Brain microvascular endothelial cell (primary cell): ENCODE data around the gene SLC39A7.
A peak's percentile ranks its signal among the peaks of the same experiment; 100 is the strongest.

Experiments used
- DNase-seq: peaks from one replicate; pipeline ENCODE4 v3.0.0-alpha.2; 2020
- H3K27ac ChIP-seq: fragments of 250-450 bp; sonication (Bioruptor Pico); 2 replicates; pipeline ENCODE4 v1.5.1; 2020; ENCODE audit warnings: mild to moderate bottlenecking, moderate library complexity
- H3K27me3 ChIP-seq: fragments of 250-450 bp; sonication (Bioruptor Pico); replicated peaks from 2 replicates; pipeline ENCODE4 v1.5.1; 2020; ENCODE audit warnings: mild to moderate bottlenecking
- H3K36me3 ChIP-seq: fragments of 250-450 bp; sonication (Bioruptor Pico); replicated peaks from 2 replicates; pipeline ENCODE4 v1.5.1; 2020; ENCODE audit warnings: mild to moderate bottlenecking
- H3K4me3 ChIP-seq: 2 replicates; pipeline ENCODE4 v1.5.1; 2011; ENCODE audit warnings: low read depth, mild to moderate bottlenecking, control low read depth, low read length, moderate library complexity
- in situ Hi-C: cut with HindIII; loops from 2 replicates; pipeline ENCODE4 v1.10.0; 2017; ENCODE audit warnings: low sequenced_read_pairs, low pct_ligation_motif_present
- TF ChIP-seq, protein P1 (sequence below): IDR thresholded peaks from 2 replicates; pipeline ENCODE4 v1.5.1; 2011; ENCODE audit warnings: low read depth, mild to moderate bottlenecking, moderate library complexity, low read length, control low read depth, inconsistent platforms; ENCODE audit errors: missing control alignments

SLC39A7 gene

DNA sequence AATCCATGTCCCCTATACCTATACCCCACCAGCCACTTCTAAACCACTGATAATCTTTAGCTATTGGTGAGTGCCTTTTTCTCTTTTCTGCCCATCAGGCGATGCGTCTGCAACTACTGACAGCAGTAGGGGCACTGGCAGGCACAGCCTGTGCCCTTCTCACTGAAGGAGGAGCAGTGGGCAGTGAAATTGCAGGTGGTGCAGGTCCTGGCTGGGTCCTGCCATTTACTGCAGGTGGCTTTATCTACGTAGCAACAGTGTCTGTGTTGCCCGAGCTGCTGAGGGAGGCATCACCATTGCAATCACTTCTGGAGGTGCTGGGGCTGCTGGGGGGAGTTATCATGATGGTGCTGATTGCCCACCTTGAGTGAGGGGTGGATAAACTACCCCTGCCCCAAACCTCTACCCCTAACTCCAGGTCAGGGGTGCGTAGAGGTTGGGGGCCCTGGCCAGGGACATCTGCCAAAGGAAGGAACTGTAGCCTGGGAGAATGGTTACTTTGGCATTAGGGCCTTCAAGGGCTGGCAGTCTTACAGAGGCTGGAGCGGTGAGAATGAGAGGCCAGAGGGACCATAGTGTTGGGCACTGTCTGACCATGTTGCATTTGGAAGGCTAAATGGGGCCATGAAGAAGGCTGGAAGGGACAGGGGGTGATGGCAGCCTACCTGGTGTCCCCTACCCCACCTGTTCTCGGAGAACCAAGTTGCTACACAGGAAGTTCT is 2.9 kb downstream of the SLC39A7 start:
- no peaks in the 10 kb centered on the region for H3K27me3 ChIP-seq
- in situ Hi-C loops = no loop called here
- H3K36me3 ChIP-seq = peaks cover 29% of the 10 kb centered on the region
- DNase-seq = no peak
- H3K4me3 ChIP-seq = peak overlapping the region; percentile 15
- TF ChIP-seq, protein P1, sequence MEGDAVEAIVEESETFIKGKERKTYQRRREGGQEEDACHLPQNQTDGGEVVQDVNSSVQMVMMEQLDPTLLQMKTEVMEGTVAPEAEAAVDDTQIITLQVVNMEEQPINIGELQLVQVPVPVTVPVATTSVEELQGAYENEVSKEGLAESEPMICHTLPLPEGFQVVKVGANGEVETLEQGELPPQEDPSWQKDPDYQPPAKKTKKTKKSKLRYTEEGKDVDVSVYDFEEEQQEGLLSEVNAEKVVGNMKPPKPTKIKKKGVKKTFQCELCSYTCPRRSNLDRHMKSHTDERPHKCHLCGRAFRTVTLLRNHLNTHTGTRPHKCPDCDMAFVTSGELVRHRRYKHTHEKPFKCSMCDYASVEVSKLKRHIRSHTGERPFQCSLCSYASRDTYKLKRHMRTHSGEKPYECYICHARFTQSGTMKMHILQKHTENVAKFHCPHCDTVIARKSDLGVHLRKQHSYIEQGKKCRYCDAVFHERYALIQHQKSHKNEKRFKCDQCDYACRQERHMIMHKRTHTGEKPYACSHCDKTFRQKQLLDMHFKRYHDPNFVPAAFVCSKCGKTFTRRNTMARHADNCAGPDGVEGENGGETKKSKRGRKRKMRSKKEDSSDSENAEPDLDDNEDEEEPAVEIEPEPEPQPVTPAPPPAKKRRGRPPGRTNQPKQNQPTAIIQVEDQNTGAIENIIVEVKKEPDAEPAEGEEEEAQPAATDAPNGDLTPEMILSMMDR = no peak
- H3K27ac ChIP-seq = no peak overlapping the region

DNA sequence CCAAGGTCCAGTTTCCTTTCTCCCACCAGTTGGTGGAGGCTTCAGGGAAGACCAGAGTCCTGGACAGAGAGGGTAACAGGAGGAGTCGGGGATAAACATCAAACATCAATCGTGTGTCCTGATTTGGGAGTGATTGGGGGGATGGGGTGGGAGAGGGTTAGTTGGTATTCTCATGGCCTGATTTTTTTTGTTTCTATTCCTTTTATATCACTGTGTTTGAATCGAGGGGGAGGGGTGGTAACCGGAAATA is 3.4 kb downstream of the SLC39A7 start:
- DNase-seq = no peak
- no peak overlapping the region for H3K27ac ChIP-seq

DNA sequence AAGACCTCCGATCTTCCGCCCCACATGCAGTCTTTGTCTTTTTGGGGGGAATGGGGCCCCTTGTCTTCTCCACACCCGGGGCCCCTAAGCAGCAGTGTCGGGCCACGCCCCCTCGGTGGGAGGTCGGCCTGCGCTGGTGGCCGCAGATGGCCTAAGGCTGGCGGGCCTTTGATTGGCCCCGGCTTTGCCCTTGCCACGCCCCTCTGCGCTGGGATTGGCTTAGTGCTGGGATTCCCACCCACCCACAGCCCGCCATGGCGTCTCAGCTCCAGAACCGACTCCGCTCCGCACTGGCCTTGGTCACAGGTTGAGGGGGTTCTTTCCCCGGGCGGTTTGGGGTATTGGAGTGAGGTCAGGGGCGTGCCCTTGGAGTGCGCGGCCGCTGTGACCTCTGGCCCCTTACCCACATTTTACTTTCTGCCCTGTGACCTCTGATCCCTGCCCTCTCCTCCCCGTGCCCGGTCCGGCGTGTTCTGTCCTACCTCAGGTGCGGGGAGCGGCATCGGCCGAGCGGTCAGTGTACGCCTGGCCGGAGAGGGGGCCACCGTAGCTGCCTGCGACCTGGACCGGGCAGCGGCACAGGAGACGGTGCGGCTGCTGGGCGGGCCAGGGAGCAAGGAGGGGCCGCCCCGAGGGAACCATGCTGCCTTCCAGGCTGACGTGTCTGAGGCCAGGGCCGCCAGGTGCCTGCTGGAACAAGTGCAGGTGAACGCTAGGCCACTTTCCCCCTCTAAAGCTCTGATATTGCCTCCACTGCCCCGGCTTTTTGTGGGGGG is 3.9 kb downstream of the SLC39A7 start, which contains the start of gene HSD17B8:
TSS of gene HSD17B8 (plus strand) at position 241 of the 776 bp plus-strand sequence. CDS start at position 255, 14 bp downstream.
- Histone ChIP-seq H3K4me3 (peak within 1 kb of the TSS; percentile 67), H3K36me3 (peaks cover 29% of the 10 kb centered on the region), H3K27me3 (no peaks in the 10 kb centered on the region), H3K27ac (peak within 1 kb of the TSS; percentile 56)
- in situ Hi-C loops = no loop called here
- TF ChIP-seq, protein P1 = no peak
- peak; percentile 91 for DNase-seq

More for the DNA sequence above, 3.4 kb downstream of the SLC39A7 start:
- in situ Hi-C loops = no loop called here
- H3K4me3 ChIP-seq = peak overlapping the region; percentile 15
- H3K27me3 ChIP-seq = no peaks in the 10 kb centered on the region
- peaks cover 29% of the 10 kb centered on the region for H3K36me3 ChIP-seq
- TF ChIP-seq, protein P1 = no peak

DNA sequence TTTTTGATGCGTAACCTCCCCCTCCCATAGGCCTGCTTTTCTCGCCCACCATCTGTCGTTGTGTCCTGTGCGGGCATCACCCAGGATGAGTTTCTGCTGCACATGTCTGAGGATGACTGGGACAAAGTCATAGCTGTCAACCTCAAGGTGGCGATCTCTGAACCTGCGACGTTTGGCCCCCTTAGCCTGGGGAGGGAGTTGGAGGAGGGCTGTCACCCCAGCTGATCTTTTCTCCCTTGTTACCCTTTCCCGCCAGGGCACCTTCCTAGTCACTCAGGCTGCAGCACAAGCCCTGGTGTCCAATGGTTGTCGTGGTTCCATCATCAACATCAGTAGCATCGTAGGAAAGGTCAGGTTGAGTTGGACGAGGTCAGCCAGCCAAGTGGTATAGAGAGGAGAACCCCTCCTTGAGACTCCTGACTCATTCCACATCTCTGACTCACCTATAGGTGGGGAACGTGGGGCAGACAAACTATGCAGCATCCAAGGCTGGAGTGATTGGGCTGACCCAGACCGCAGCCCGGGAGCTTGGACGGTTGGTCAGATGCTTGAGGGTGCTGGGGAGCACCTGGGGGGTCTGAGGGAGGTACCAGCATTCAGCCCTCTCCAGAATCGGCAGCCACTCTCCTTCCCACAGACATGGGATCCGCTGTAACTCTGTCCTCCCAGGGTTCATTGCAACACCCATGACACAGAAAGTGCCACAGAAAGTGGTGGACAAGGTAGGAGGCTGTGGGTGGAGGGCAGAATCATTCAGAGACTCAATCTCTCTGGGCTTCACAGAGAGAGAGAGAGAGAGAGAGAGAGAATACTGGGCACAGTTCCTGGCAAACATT is 4.7 kb downstream of the SLC39A7 start:
- DNase-seq = no peak
- no peaks in the 10 kb centered on the region for H3K27me3 ChIP-seq
- TF ChIP-seq, protein P1 = no peak
- in situ Hi-C loops = no loop called here
- H3K27ac ChIP-seq = peak overlapping the region; percentile 56
- H3K36me3 ChIP-seq = peaks cover 32% of the 10 kb centered on the region
- H3K4me3 ChIP-seq = peak overlapping the region; percentile 67

DNA sequence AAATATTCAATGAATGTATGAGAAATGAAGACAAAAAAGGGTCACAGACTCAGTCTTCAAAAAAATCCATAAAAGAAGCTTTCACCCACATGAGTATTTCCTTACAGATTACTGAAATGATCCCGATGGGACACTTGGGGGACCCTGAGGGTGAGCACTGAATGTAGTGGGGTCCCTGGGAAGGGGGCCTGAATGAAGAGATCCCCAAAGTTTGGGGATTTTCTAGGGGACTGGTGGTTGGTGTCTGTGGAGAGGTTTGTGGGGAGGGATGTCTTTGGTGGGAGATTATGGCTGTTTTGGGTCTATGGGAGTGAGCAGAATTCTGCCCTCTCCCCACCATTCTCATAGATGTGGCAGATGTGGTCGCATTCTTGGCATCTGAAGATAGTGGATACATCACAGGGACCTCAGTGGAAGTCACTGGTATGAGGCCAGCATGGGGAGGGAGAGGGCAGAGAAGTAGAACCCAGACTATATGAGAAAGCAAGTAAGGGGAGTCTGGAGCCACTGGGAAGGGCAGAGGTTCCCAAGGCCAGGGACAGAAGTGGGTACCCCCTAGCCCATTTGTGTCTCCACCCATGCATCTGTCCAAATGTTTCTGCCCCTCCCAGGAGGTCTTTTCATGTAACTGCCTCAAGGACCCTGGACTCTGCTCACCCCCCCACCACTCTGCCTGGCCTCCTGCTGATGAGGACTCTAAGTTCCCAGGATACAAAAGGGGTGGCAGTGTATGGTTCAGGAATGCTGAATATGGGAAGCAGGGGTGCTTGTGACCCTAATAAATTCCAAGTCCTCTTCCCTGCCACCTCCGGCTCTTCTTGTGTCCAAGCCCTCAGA is 5.6 kb downstream of the SLC39A7 start:
- TF ChIP-seq, protein P1 = no peak
- no peaks in the 10 kb centered on the region for H3K27me3 ChIP-seq
- in situ Hi-C loops = no loop called here
- no peak for DNase-seq
- H3K27ac ChIP-seq = peak overlapping the region; percentile 56
- H3K36me3 ChIP-seq = peaks cover 35% of the 10 kb centered on the region
- no peak overlapping the region for H3K4me3 ChIP-seq
